Measurements from ENCODE around the gene NR1H2. TPM values are rescaled to one million over a fixed set of nuclear protein-coding genes. Genes with fewer than 3 reads are reported as not detected.

NR1H2 gene
- total RNA-seq, 1 experiment from 2014 or later = 40.3 TPM

- TF ChIP-seq ZBTB33 (IDR thresholded peaks at IDR 0.05; ENCODE audit: extremely low read depth, insufficient replicate concordance, low read length) (peak; percentile 19), ELF1 (IDR thresholded peaks at IDR 0.05; ENCODE audit: borderline replicate concordance, low read depth) (no peak; the same call in 1 of the 2 replicates), SIN3A (IDR thresholded peaks at IDR 0.05; ENCODE audit: low read depth) (peak; percentile 63; the same call in 1 of the 2 replicates), JUND (IDR thresholded peaks at IDR 0.05) (no peak), CBX3 (IDR thresholded peaks at IDR 0.05; ENCODE audit: low read depth) (peak; percentile 98), ZFX (IDR thresholded peaks at IDR 0.05) (no peak)
Measured at GRCh38 chr19:50376166-50377050, at the start of gene NR1H2 (continued).

- H3K36me3 ChIP-seq (ENCODE audit: control insufficient read depth in 1 of 2, insufficient read depth in 2 of 2, low read length in 2 of 2) = peaks cover 2 to 6% of the 10 kb centered on the region in 2 experiments; a peak in 2 of 4 replicates
- no peak for TF ChIP-seq ZFX (IDR thresholded peaks at IDR 0.05)
- no peak for TF ChIP-seq CBX3 (IDR thresholded peaks at IDR 0.05; ENCODE audit: low read depth)
- no peak for TF ChIP-seq ZBTB33 (IDR thresholded peaks at IDR 0.05; ENCODE audit: extremely low read depth, insufficient replicate concordance, low read length)
- TF ChIP-seq JUND (IDR thresholded peaks at IDR 0.05) = no peak
- TF ChIP-seq ZNF274 (IDR thresholded peaks at IDR 0.05; ENCODE audit: low read depth, low read length) = no peak
- no peak for TF ChIP-seq CTCF (IDR thresholded peaks at IDR 0.05 in 2 of 3, conservative IDR thresholded peaks at IDR 0.05 in 1 of 3; ENCODE audit: borderline replicate concordance in 1 of 3, insufficient read depth in 1 of 3, low read depth in 2 of 3, low read length in 2 of 3)
- TF ChIP-seq ATF3 (IDR thresholded peaks at IDR 0.05) = no peak
- H3K79me2 ChIP-seq (ENCODE audit: insufficient read depth, low read length) = peaks cover 3% of the 10 kb centered on the region; the same call in 1 of the 2 replicates
- no peak overlapping the region for H3K4me3 ChIP-seq (replicated peaks in 1 of 2; ENCODE audit: low read depth in 1 of 2, low read length in 2 of 2)
- ATAC-seq (no peak), DNase-seq (ENCODE audit: low read depth, low spot score) (no peak)
- H3K4me2 ChIP-seq (ENCODE audit: low read length) = peak overlapping the region; percentile 67; the same call in 1 of the 2 replicates
- intact Hi-C loops (cut with micrococcal nuclease) = no loop called here
- peaks cover 25 to 56% of the 10 kb centered on the region in 2 experiments for H3K4me1 ChIP-seq (ENCODE audit: control insufficient read depth in 1 of 2, insufficient read depth in 2 of 2, low read length in 2 of 2)
- H3K27ac ChIP-seq (ENCODE audit: low read depth, low read length) = no peak overlapping the region
- TSS peak; percentile 51 for BruUV-seq (replicated peaks)
- H2AFZ ChIP-seq (ENCODE audit: low read depth, low read length, poor library complexity, severe bottlenecking) = no peak overlapping the region
- no peaks in the 10 kb centered on the region for H3K27me3 ChIP-seq (ENCODE audit: insufficient read depth, low read length)
- ChIA-PET RAD21 (ENCODE audit: low non-redundant PET in 1 of 2, low total read pairs in 2 of 2, uncharacterized antibody in 2 of 2, unreplicated experiment in 2 of 2) (no interaction called here), POLR2A (no interaction called here), CTCF (no interaction called here)
- H3K9ac ChIP-seq (ENCODE audit: low read length) = no peak overlapping the region
- H3K9me3 ChIP-seq (ENCODE audit: control insufficient read depth in 1 of 2, insufficient read depth in 1 of 2, low read depth in 1 of 2, low read length in 2 of 2) = no peaks in the 10 kb centered on the region
- no peaks in the 10 kb centered on the region for H4K20me1 ChIP-seq (ENCODE audit: insufficient read depth)
- H3K9me2 ChIP-seq (ENCODE audit: insufficient read depth) = no peaks in the 10 kb centered on the region
Measured at GRCh38 chr19:50327013-50327412, 49.2 kb upstream of the NR1H2 start.
